Activated T-cell treated with anti-CD3 and anti-CD28 coated beads, Interleukin-2, amount 50 U/mL, for 72 hours (primary cell): ENCODE results near the gene PBXIP1. TPM values are rescaled to one million over a fixed set of nuclear protein-coding genes. Genes with fewer than 3 reads are reported as not detected.
"Not testable (repeated sequence)": the region's sequence is repeated elsewhere in the genome, so short reads cannot be mapped to it uniquely, and the experiment has no call there.

Experiments used
- ATAC-seq, 2 donors: fragments of 150-1000 bp; cut with Tn5 transposase; replicated peaks in 1 of 2; 2 replicates each; pipeline ENCODE4 v1.10.0; 2021; ENCODE audit warnings: moderate library complexity in 2 of 2, mild to moderate bottlenecking in 1 of 2
- DNase-seq, 2 donors: peaks; one replicate each; pipeline ENCODE4 v3.0.0; 2021 to 2022; ENCODE audit warnings: mixed read lengths in 1 of 2
- H3K27ac Mint-ChIP-seq: one replicate; pipeline ENCODE4 v1.8.0; 2022; ENCODE audit warnings: mild to moderate bottlenecking, moderate library complexity, mixed read lengths
- H3K27me3 Mint-ChIP-seq: one replicate; pipeline ENCODE4 v1.8.0; 2022; ENCODE audit warnings: low read depth, mixed read lengths
- H3K36me3 Mint-ChIP-seq, 2 donors: one replicate each; pipeline ENCODE4 v1.8.0; 2022; ENCODE audit warnings: mixed read lengths in 2 of 2, mild to moderate bottlenecking in 1 of 2; ENCODE audit not compliant: insufficient read depth in 2 of 2
- H3K4me1 Mint-ChIP-seq: one replicate; pipeline ENCODE4 v1.8.0; 2022; ENCODE audit warnings: low read depth, mixed read lengths
- H3K4me3 Mint-ChIP-seq, 2 donors: one replicate each; pipeline ENCODE4 v1.8.0; 2022; ENCODE audit warnings: mild to moderate bottlenecking in 2 of 2, mixed read lengths in 2 of 2, moderate library complexity in 2 of 2
- H3K9me3 Mint-ChIP-seq, 2 donors: one replicate each; pipeline ENCODE4 v1.8.0; 2022; ENCODE audit warnings: mixed read lengths in 2 of 2
- total RNA-seq, 2 donors: library from RNA; stranded (reverse); gene quantifications; one replicate each; pipeline ENCODE4 v1.2.3, GENCODE V29; 2022

The PBXIP1 gene
- total RNA-seq, 2 donors from 2014 or later: 28.0 to 48.0 TPM

DNA sequence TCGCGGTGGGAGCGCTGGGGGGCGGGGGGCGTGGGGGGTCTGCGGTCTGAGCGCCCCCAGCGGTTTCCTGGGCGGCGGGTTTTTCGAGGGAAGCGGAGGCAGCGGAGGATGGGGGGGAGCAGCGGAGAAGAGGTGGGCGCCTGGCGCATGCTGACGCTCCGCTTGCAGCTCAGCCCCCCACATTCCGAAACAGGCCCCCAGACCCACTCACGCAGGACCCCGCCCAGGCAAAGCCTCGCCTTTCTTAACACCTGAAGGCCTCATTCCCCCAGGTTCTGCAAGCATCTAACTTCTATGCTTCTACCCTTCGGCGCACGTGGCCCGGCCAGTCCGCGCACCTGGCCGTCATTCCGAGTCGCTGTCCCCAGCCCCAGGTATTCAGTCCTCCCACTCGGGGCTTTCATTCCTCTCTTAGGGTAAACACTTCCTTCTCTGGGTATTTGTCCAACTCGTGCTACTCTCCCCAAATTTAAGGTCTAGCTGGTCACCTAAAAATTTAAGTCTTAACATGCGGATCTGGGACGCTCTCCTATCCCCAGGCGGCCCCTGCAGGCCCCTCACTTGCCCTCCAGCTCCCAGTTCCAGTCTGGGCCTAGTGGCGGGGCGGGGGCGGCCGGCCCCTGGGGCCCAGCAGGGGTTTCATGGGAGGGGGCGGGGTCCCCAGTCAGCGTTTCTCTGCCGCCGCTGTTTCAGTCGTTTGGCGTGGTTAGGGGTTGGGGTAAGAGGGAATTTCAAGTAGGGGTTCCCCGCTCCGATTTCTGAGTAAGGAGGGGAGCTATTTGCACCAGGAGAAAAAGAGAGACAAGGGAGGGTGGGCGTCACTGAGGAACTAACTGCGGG lies 43.9 kb upstream of the PBXIP1 start:
- peak overlapping the region; percentile 71 for H3K27ac Mint-ChIP-seq
- H3K4me1 Mint-ChIP-seq: peaks cover 37% of the 10 kb centered on the region
- peak; percentile 77 to 84 for DNase-seq
- ATAC-seq: peak; percentile 2 to 6
- no peaks in the 10 kb centered on the region for H3K27me3 Mint-ChIP-seq
- H3K36me3 Mint-ChIP-seq: peaks cover 11 to 13% of the 10 kb centered on the region in 2 donors
- H3K4me3 Mint-ChIP-seq: peak overlapping the region; percentile 84 to 94
- no peaks in the 10 kb centered on the region for H3K9me3 Mint-ChIP-seq

DNA sequence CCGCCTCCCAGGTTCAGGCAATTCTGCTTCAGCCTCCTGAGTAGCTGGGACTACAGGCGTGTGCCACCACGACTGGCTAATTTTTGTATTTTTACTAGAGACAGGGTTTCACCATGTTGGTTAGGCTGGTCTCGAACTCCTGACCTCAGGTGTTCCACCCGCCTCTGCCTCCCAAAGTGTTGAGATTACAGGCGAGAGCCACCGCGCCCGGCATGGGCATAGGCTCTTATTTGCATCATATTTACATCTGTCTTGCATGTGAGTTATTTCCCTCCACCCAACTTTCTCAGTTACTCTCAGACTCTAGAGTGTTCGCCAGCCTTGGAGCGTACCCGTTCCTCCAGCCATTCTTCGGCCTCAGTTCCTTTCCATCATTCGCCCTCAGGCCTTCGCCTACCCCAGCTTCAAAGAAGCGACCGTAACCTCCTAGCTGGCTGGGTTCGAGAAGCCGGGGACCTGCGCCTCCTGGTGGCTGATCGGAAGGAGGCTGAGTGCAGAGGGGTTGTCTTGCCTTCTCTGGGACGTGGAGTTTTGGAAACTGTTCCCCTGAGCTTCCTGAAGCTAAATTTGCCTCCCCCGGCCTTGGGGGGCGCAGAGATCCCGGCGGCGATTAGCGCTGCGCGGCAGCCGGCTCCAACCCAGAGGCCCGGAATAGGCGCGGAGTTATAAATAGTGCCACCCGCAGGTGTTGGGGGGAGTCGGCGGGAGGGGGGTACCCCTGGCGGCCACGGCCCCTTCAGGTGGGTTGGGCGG lies 43.1 kb upstream of the PBXIP1 start:
- Mint-ChIP-seq H3K36me3 (peaks cover 6 to 8% of the 10 kb centered on the region in 2 donors), H3K4me1 (peaks cover 35% of the 10 kb centered on the region), H3K27ac (peak overlapping the region; percentile 5), H3K9me3 (no peaks in the 10 kb centered on the region), H3K4me3 (peak overlapping the region; percentile 63 to 94), H3K27me3 (no peaks in the 10 kb centered on the region)
- DNase-seq (peak; percentile 80 to 82), ATAC-seq (peak; percentile 1 to 2)

DNA sequence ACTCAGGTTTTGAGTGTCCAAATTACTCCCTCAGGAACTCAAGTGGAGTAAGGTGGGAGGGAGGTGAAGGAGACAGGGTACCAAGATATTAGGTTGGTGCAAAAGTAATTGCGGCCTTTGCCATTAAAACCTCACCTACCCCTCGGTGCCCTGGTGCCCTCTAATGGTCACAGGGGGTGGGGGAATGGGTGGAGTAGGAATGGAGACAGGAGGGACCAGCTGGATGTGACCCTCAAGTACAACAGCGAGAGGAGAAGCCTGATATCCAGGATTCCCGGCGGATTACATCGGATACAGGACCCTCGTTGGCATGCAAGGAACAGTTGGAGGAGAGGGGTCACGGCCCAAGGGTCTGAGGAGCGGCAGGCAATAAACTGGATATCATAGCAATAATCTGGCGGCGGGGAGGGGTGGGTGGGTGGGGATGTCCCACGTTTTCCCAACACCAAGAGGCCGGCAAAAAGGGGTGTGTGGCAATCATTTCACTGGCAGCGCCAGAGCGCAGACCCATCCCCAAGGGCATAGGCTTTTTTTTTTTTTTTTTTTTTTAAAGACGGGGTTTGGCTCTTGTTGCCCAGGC lies 42.4 kb upstream of the PBXIP1 start:
- Mint-ChIP-seq H3K27me3 (no peaks in the 10 kb centered on the region), H3K4me3 (peak overlapping the region; percentile 53 to 67), H3K27ac (peak overlapping the region; percentile 42), H3K9me3 (no peaks in the 10 kb centered on the region), H3K36me3 (peaks cover 3 to 4% of the 10 kb centered on the region in 2 donors), H3K4me1 (peaks cover 35% of the 10 kb centered on the region)
- no peak for DNase-seq
- ATAC-seq: no peak

DNA sequence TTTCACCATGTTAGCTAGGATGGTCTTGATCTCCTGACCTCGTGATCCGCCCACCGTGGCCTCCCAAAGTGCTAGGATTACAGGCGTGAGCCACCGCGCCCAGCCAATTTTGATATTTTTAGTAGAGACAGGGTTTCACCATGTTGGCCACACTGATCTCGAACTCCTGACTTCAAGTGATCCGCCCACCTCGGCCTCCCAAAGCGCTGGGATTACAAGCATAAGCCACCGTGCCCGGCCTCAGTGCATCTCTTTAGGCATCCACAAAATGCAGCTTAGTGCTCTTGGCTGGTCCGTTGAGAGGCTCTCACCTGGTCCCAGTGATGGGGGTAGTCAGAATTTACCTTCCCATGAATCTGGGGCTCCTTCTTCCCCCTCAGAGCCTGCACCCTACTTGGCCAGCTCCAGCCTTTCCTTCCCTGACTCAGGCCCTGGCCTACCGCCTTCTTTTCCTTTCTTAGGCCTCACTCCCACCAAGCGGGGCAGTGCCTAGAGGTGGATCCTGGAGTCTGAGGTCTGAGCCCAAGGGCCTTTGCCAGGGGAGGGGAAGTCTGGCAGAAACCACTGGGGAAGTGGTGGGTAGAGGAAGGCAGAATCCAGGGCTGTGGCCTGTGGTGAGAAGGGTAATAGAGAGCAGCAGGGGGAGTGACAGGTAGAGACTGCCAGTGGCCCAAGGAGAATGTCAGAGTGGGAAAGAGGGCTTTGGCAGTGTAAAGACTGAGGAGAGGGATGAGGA lies 41.2 kb upstream of the PBXIP1 start:
- no peak overlapping the region for H3K4me3 Mint-ChIP-seq
- no peak for ATAC-seq
- no peaks in the 10 kb centered on the region for H3K9me3 Mint-ChIP-seq
- no peak overlapping the region for H3K27ac Mint-ChIP-seq
- DNase-seq: no peak
- H3K4me1 Mint-ChIP-seq: peaks cover 35% of the 10 kb centered on the region
- H3K27me3 Mint-ChIP-seq: no peaks in the 10 kb centered on the region
- H3K36me3 Mint-ChIP-seq: no peaks in the 10 kb centered on the region

DNA sequence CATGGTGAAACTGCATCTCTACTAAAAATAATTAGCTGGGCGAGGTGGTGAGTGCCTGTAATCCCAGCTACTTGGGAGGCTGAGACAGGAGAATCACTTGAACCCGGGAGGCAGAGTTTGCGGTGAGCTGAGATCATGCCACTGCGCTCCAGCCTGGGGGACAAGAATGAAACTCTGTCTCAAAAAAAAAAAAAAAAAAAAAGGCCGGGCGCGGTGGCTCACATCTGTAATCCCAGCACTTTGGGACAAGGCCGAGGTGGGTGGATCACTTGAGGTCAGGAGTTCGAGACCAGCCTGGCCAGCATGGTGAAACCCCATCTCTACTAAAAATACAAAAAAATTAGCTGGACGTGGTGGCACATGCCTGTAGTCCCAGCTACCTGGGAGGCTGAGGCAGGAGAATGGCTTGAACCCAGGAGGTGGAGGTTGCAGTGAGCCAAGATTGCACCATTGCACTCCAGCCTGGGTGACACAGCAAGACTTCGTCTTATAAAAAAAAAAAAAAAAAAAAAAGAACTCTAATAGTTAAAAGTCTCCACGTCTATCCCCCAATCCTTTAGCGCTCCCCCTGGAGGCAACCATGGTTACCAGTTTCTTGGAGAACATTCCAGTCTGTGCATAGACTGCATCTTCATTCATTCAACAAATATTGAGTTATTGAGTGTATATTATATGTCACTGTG lies 39.5 kb upstream of the PBXIP1 start:
- not testable (repeated sequence) for H3K9me3 Mint-ChIP-seq, H3K36me3 Mint-ChIP-seq, H3K4me3 Mint-ChIP-seq, H3K27ac Mint-ChIP-seq, ATAC-seq, DNase-seq, H3K27me3 Mint-ChIP-seq
- H3K4me1 Mint-ChIP-seq: peaks cover 35% of the 10 kb centered on the region

DNA sequence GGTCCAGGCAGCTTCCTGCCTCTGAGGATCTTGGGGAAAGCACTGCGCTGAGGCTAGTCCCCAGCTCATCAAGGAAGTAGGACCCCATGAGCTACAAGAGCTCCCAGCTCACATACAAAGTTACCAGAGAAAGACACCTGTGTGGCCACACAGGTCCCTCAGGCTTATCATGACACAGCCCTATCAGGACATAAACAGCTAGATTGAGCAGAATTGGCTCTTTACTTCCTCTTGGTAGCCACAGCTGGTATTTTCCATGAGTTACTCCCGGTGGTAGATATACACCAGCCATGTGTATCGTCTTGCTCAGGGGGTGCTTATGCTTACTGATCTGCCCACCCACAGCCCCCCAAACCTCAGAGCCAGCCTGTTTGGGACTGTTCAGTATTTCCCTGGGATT lies 38.7 kb upstream of the PBXIP1 start:
- Mint-ChIP-seq H3K36me3 (peaks cover 2% of the 10 kb centered on the region in 2 donors), H3K27ac (no peak overlapping the region), H3K4me3 (no peak overlapping the region), H3K9me3 (no peaks in the 10 kb centered on the region), H3K27me3 (no peaks in the 10 kb centered on the region), H3K4me1 (peaks cover 32% of the 10 kb centered on the region)
- no peak for DNase-seq
- no peak for ATAC-seq

DNA sequence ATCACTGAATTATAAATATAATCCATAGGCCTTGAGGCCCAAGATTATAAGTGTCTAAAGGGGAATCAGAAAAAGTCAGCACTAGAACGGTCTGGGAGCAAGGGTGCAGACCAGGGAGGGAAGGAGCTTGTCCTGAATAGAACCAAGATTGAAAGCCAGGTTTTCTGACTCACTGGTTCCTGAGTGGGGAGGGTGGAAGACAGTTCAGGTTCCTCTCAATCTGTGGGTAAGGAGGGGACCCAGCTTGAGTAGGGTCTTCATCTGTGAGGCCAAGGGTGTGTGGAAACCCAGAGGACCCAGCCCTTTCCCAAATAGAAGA lies 38.3 kb upstream of the PBXIP1 start:
- DNase-seq: no peak
- Mint-ChIP-seq H3K9me3 (no peaks in the 10 kb centered on the region), H3K4me3 (no peak overlapping the region), H3K27me3 (no peaks in the 10 kb centered on the region), H3K27ac (no peak overlapping the region), H3K4me1 (peaks cover 35% of the 10 kb centered on the region), H3K36me3 (peaks cover 2 to 4% of the 10 kb centered on the region in 2 donors)
- no peak for ATAC-seq

DNA sequence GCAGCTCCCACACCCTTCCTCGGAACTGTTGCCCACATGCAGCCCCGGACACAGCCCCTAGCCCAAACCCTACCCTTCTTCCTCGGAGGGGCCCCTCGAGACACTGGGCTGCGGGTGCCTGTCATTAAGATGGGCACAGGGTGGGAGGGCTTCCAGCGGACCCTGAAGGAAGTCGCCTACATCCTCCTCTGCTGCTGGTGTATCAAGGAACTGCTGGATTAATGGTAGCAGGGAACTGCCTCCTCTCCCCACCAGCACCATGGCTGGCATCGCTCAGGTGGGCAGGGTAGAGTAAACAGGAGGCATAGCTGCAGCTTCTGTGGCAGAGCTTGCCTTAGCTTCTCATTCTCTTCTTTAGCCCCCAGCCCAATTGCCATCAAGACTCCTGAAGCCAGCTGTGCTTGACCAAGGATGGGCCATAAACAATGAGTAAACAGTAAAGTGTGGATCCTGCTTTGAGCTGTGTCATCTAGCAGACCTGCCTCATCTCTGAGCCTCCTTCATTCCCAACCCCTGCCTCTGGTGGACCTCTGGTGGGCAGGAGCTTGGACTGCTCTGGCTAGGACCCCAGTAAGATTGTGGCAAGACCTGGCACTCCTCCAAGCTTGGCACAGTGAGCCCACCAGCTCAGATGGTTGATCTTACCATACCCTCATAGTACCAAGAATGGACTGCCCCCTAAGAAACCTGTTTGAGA lies 37.8 kb upstream of the PBXIP1 start, which contains the start of gene LENEP:
LENEP (plus strand) TSS at position 15 of the 697 bp plus-strand sequence; CDS start at position 37, 22 bp downstream.
- ATAC-seq: no peak
- Mint-ChIP-seq H3K36me3 (peaks cover 2 to 6% of the 10 kb centered on the region in 2 donors), H3K27me3 (no peaks in the 10 kb centered on the region), H3K4me1 (peaks cover 35% of the 10 kb centered on the region), H3K4me3 (no peak within 1 kb of the TSS), H3K9me3 (no peaks in the 10 kb centered on the region), H3K27ac (no peak within 1 kb of the TSS)
- DNase-seq: no peak

DNA sequence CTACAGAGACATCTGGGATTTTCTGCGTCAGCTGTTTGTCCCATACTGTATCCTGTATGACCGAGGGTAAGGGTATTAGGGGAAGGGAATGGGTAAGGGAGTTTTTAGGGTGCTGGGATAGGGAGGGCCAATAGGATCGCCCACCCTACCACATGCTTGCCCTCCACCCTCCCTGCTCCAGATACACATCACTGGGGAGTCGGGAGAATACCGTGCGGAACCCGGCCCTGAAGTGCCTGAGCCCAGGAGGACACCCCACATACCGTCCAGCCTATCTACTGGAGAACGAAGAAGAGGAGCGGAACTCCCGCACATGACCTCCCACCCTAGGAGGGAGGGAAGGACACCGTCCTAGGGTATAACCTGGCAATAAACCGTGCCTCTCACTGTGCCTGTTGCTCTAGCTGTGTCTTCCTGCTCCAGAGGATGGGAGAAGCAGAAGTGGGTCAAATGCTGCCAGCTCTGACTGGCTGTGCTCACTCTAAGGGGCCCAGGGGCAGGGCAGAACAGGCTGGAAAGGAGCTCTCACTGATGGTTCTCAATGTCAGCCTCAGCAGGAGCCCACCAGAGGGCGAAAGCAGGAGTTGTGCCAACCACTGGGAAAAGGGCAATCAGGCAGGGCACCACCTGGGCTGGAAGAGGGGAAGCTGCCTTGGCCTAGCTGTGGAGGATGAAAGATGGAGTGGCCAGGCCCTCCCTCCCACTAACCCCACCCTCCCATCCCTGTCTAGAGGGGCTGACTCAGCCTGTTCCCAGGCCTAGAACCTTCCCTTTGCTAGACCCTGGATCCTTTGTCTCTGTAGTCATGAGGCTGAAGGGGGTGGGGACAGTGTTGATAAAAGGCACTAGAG lies 37.0 kb upstream of the PBXIP1 start:
- Mint-ChIP-seq H3K9me3 (no peaks in the 10 kb centered on the region), H3K27me3 (no peaks in the 10 kb centered on the region), H3K4me1 (peaks cover 37% of the 10 kb centered on the region), H3K36me3 (peaks cover 2 to 6% of the 10 kb centered on the region in 2 donors), H3K27ac (no peak overlapping the region), H3K4me3 (no peak overlapping the region)
- no peak for ATAC-seq
- DNase-seq: no peak

DNA sequence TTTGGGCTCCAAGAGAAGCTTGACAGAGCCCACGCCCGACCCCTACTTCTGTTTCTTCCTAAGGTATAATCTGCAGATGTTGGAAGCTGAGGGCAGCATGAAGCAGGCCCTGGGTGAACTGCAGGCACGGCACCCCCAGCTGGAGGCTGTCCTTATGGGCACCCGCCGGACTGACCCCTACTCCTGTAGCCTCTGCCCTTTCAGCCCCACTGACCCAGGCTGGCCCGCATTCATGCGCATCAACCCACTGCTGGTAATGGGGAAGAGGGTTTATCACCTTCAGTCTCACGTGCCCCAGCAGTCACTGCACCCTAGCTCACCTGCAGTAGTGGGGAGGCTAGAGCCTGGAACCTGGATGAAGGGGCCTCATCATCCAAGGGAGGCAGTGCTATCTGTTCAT lies 34.4 kb upstream of the PBXIP1 start:
- ATAC-seq (no peak), DNase-seq (no peak)
- Mint-ChIP-seq H3K4me1 (peaks cover 31% of the 10 kb centered on the region), H3K27ac (no peak overlapping the region), H3K36me3 (peaks cover 2 to 6% of the 10 kb centered on the region in 2 donors), H3K4me3 (no peak overlapping the region), H3K27me3 (no peaks in the 10 kb centered on the region), H3K9me3 (no peaks in the 10 kb centered on the region)

DNA sequence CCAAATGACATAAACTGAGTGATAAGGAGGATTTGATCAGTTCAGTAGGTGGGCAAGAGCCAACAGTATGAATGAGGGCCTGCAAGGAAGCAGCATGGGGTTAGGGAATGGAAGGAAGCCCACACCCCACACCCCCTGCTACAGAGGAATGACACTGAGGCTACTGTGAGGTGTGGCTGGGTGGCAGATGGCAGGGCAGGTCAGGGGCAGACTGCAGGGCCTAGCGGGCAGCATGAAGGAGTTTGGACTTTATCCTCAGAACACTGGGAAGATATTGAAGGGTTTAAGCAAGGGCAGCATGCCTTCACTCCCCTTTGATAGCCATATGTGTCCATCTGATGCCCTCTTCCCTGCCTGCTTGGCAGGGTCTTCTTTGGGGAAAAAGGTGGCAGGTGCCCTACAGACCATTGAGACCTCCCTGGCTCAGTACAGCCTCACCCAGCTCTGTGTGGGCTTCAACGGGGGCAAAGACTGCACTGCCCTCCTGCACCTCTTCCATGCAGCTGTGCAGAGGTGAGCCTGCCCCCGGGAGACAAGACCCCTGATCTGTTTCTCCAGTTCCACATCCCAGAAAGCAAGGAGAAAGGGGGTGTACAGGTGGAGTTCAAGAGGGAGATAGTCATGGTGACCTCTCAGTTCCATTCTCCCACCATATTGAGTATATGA lies 33.4 kb upstream of the PBXIP1 start:
- H3K36me3 Mint-ChIP-seq: peaks cover 2 to 6% of the 10 kb centered on the region in 2 donors
- ATAC-seq: no peak
- H3K27me3 Mint-ChIP-seq: no peaks in the 10 kb centered on the region

More for the DNA sequence above, 33.4 kb upstream of the PBXIP1 start:
- Mint-ChIP-seq H3K4me3 (no peak overlapping the region), H3K9me3 (no peaks in the 10 kb centered on the region), H3K4me1 (peaks cover 28% of the 10 kb centered on the region), H3K27ac (no peak overlapping the region)
- DNase-seq: no peak
